GM10266 (cell line): ENCODE results near the gene PCDHB2.
"Not testable (repeated sequence)": the region's sequence is repeated elsewhere in the genome, so short reads cannot be mapped to it uniquely, and the experiment has no call there.

ENCODE experiments used
- DNase-seq: peaks from one replicate; pipeline ENCODE4 v3.0.0; 2012; ENCODE audit errors: extremely low spot score
- CTCF ChIP-seq: IDR thresholded peaks from 2 replicates; pipeline ENCODE4 v1.5.1; 2012; ENCODE audit warnings: mild to moderate bottlenecking, low read depth; ENCODE audit not compliant: control insufficient read depth, insufficient read depth; ENCODE audit errors: missing control alignments

PCDHB2 gene

DNA sequence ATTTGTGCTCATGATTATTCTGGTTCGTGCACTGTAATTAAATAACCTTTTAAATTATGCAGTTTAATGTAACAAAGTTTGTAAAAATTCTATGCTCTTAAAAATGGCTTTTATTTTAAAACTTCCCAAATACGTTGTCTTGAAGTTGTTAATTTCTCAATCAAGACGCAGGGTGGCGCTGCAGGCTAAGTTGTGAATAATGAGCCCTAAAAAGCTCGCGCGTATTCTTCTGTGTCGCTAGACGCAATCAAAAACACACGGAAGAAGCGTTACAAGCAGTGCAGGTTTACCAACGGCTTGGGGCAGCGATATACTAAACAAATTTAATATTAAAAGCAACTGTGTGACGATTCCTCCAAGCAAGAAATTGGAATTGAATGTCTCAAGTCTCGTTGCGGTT, 27.1 kb downstream of the PCDHB2 start, which contains the start of gene PCDHB4:
Gene PCDHB4, plus strand, starts transcription at position 256 of the 400 bp plus-strand sequence. CDS start 181 bp downstream, outside the sequence.
- DNase-seq = no peak
- no peak for TF ChIP-seq CTCF

- no peak for TF ChIP-seq CTCF
- DNase-seq = no peak
These were observed 27.6 kb downstream of the PCDHB2 start for GRCh38 chr5:141121985-141122384.

DNA sequence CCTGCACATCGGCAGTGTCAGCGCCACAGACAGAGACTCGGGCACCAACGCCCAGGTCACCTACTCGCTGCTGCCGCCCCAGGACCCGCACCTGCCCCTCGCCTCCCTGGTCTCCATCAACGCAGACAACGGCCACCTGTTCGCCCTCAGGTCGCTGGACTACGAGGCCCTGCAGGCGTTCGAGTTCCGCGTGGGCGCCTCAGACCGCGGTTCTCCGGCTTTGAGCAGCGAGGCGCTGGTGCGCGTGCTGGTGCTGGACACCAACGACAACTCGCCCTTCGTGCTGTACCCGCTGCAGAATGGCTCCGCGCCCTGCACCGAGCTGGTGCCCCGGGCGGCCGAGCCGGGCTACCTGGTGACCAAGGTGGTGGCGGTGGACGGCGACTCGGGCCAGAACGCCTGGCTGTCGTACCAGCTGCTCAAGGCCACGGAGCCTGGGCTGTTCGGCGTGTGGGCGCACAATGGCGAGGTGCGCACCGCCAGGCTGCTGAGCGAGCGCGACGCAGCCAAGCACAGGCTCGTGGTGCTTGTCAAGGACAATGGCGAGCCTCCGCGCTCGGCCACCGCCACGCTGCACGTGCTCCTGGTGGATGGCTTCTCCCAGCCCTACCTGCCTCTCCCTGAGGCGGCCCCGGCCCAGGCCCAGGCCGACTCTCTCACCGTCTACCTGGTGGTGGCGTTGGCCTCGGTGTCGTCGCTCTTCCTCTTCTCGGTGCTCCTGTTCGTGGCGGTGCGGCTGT, 29.2 kb downstream of the PCDHB2 start:
- not testable (repeated sequence) for DNase-seq

GRCh38 chr5:141127305-141127704, 32.9 kb downstream of the PCDHB2 start:
- DNase-seq = no peak
- no peak for TF ChIP-seq CTCF

DNA sequence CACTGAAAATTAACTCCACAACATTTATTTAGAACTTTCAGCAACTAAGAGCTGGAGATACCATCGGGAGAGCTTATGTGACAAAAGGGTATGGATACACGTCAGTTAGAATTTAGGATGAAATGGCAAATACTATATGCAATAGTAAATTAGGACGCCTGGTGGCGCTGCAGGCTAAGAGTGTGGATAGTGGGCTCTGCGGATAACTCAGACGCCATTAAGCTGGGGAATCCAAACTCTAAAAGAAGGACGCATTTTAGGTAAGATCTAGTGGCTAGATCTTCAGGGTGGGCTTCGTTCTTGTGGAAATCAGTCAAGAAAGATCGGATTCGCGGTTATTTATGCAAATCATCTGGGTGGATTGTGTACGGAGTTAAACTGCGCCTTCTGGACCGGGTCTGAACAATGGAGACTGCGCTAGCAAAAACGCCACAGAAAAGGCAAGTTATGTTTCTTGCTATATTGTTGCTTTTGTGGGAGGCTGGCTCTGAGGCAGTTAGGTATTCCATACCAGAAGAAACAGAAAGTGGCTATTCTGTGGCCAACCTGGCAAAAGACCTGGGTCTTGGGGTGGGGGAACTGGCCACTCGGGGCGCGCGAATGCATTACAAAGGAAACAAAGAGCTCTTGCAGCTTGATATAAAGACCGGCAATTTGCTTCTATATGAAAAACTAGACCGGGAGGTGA, 40.8 kb downstream of the PCDHB2 start, which contains the start of gene PCDHB5:
Gene PCDHB5, plus strand, starts transcription at position 177 of the 688 bp plus-strand sequence. Its CDS starts 229 bp downstream, at position 406.
- TF ChIP-seq CTCF = peak; percentile 10
- no peak for DNase-seq

DNA sequence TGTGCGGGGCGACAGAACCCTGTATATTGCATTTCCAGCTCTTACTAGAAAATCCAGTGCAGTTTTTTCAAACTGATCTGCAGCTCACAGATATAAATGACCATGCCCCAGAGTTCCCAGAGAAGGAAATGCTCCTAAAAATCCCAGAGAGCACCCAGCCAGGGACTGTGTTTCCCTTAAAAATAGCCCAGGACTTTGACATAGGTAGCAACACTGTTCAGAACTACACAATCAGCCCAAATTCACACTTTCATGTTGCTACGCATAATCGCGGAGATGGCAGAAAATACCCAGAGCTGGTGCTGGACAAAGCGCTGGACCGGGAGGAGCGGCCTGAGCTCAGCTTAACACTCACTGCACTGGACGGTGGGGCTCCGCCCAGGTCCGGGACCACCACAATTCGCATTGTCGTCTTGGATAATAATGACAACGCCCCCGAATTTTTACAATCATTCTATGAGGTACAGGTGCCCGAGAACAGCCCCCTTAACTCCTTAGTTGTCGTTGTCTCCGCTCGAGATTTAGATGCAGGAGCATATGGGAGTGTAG, 41.4 kb downstream of the PCDHB2 start:
- no peak for DNase-seq
- no peak for TF ChIP-seq CTCF

GRCh38 chr5:141137346-141137745, 42.9 kb downstream of the PCDHB2 start:
- not testable (repeated sequence) for DNase-seq
